Measurements from ENCODE around the gene ADAR.

Gene ADAR

GRCh38 chr1:154624746-154625643, 17.0 kb upstream of the ADAR start:
- H3K27ac ChIP-seq: no peak overlapping the region
- no peak overlapping the region for H3K4me3 ChIP-seq
- TF ChIP-seq, protein P1, sequence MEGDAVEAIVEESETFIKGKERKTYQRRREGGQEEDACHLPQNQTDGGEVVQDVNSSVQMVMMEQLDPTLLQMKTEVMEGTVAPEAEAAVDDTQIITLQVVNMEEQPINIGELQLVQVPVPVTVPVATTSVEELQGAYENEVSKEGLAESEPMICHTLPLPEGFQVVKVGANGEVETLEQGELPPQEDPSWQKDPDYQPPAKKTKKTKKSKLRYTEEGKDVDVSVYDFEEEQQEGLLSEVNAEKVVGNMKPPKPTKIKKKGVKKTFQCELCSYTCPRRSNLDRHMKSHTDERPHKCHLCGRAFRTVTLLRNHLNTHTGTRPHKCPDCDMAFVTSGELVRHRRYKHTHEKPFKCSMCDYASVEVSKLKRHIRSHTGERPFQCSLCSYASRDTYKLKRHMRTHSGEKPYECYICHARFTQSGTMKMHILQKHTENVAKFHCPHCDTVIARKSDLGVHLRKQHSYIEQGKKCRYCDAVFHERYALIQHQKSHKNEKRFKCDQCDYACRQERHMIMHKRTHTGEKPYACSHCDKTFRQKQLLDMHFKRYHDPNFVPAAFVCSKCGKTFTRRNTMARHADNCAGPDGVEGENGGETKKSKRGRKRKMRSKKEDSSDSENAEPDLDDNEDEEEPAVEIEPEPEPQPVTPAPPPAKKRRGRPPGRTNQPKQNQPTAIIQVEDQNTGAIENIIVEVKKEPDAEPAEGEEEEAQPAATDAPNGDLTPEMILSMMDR (IDR thresholded peaks at IDR 0.05): no peak
- DNase-seq (ENCODE audit: low spot score): no peak

GRCh38 chr1:154623358-154623757, 15.4 kb upstream of the ADAR start:
- TF ChIP-seq, protein P1 (IDR thresholded peaks at IDR 0.05): no peak
- Histone ChIP-seq H3K27ac (no peak overlapping the region), H3K4me3 (no peak overlapping the region)
- DNase-seq (ENCODE audit: low spot score): no peak

- TF ChIP-seq, protein P1 (IDR thresholded peaks at IDR 0.05): no peak
- DNase-seq (ENCODE audit: low spot score): no peak
- H3K4me3 ChIP-seq: no peak overlapping the region
- H3K27ac ChIP-seq: no peak overlapping the region
Measured at GRCh38 chr1:154622503-154623039, 14.6 kb upstream of the ADAR start.

DNA sequence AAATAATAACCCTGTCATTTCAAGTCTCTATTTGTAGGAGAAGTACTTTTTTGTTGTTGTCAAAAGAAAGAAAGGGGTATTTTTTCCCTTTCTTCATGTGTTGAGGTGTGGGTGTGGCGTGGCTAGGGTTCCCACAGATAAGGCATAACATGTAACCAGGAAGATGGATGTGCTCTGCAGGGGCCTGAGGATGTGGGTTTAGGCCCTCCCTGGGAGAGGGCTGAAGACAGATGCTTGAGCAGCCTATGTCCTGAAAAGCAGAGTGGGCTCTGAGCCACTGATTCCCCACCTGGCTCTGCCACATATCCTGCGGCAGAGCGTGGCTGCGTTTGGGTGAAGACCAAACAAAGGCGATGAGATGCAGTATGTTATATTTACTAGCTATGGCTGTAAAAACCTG, 13.9 kb upstream of the ADAR start:
- no peak for DNase-seq (ENCODE audit: low spot score)
- H3K4me3 ChIP-seq: no peak overlapping the region
- no peak overlapping the region for H3K27ac ChIP-seq
- TF ChIP-seq, protein P1 (IDR thresholded peaks at IDR 0.05): no peak

DNA sequence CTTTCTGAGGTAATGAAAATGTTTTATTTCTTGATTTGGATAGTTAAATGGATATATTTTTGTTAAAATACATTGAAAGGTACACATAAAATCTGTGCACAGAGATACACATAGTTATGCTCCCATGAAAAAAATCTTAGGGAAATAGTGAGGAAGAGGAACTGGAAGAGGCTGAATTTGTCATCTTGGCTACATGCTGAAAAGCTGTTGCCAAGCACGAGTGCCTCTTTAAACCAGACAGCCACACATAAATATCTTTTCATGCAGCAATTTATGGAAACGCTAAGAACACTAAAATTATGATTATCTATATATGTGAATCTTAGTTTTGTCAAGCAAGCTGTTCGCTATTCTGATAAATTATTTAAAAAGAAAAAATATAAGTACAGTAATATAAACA, 12.8 kb upstream of the ADAR start:
- Histone ChIP-seq H3K4me3 (no peak overlapping the region), H3K27ac (no peak overlapping the region)
- TF ChIP-seq, protein P1 (IDR thresholded peaks at IDR 0.05): no peak
- DNase-seq (ENCODE audit: low spot score): no peak

GRCh38 chr1:154619181-154619948, 11.4 kb upstream of the ADAR start:
- TF ChIP-seq, protein P1 (IDR thresholded peaks at IDR 0.05): no peak
- no peak overlapping the region for H3K4me3 ChIP-seq

More at GRCh38 chr1:154619181-154619948, 11.4 kb upstream of the ADAR start:
- no peak overlapping the region for H3K27ac ChIP-seq
- no peak for DNase-seq (ENCODE audit: low spot score)
